DND-41 (cell line): ENCODE measurements around the gene POLA1.

Experiments
- CTCF ChIP-seq: IDR thresholded peaks from 2 replicates; pipeline ENCODE4 v1.5.1; 2012; ENCODE audit warnings: borderline replicate concordance, low read length, moderate library complexity, mild to moderate bottlenecking; ENCODE audit not compliant: poor library complexity, severe bottlenecking; ENCODE audit errors: extremely low read depth
- EZH2 ChIP-seq: IDR thresholded peaks from 3 replicates; pipeline ENCODE4 v1.6.1; 2012; ENCODE audit warnings: borderline replicate concordance, low read depth, mild to moderate bottlenecking, moderate library complexity, low read length, inconsistent platforms; ENCODE audit not compliant: severe bottlenecking

GRCh38 chrX:24741330-24741729 lies 47.6 kb downstream of the POLA1 start:
- TF ChIP-seq CTCF (no peak), EZH2 (no peak)
